ENCODE results near the gene AKAP3.

DNA sequence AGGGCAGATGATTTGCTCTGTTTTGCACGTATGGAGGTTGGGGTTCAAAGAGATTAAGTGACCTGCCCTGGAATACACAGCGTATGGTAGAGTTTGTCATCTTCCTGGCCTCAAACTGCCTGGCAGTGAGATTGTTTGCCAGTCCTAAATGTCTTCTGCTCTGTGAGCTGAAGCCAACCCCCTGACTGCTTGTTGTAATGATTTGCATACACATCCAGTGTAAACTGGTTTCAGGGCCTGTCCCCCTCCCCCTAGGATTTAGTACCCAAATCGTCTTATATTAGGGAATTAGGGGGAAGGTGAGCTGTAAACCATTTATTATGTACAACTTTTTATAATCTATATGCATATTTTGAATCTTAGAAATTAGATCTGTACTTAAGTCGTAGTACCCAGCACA is 38.4 kb downstream of the AKAP3 start:
- TF ChIP-seq, protein P1, sequence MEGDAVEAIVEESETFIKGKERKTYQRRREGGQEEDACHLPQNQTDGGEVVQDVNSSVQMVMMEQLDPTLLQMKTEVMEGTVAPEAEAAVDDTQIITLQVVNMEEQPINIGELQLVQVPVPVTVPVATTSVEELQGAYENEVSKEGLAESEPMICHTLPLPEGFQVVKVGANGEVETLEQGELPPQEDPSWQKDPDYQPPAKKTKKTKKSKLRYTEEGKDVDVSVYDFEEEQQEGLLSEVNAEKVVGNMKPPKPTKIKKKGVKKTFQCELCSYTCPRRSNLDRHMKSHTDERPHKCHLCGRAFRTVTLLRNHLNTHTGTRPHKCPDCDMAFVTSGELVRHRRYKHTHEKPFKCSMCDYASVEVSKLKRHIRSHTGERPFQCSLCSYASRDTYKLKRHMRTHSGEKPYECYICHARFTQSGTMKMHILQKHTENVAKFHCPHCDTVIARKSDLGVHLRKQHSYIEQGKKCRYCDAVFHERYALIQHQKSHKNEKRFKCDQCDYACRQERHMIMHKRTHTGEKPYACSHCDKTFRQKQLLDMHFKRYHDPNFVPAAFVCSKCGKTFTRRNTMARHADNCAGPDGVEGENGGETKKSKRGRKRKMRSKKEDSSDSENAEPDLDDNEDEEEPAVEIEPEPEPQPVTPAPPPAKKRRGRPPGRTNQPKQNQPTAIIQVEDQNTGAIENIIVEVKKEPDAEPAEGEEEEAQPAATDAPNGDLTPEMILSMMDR (IDR thresholded peaks at IDR 0.05), result no peak
- no peak for TF ChIP-seq POLR2A (IDR thresholded peaks at IDR 0.05)

Measured in uterus (tissue), 2 donors.